GM15510 (cell line): ENCODE measurements around the gene ZNF816.

Experiments
- POLR2A ChIP-seq: IDR thresholded peaks from 3 replicates; pipeline ENCODE4 v1.6.1; 2011; ENCODE audit warnings: borderline replicate concordance; ENCODE audit not compliant: insufficient read length; ENCODE audit errors: extremely low read depth

The ZNF816 gene

DNA sequence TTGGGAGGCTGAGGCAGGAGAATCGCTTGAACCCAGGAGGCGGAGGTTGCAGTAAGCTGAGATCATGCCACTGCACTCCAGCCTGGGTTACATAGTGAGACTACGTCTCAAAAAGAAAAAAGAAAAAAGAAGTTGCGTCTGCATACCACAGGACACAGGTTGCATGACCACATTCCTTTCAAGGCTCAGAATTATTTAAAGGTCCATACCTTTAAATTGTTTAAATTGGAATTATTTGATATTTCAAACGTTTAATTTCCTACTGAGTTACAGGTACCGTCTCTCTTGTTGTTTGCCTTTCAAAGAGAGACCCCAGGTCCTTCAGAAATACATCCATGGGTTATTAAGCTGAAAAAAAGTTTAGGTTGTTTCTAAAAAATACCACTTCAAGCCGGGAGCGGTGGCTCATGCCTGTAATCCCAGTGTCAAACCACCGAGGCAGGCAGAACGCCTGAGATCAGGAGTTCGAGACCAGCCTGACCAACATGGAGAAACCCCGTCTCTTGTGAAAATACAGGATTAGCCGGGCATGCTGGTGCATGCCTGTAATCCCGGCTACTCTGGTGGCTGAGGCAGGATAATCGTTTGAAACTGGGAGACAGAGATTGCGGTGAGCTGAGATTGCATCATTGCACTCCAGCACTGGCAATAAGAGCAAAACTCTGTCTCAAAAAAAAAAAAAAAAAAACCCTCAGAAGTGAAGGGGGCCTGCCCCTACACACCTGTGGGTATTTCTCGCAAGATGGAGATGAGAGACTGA is 18.6 kb downstream of the ZNF816 start:
- TF ChIP-seq POLR2A = no peak

- TF ChIP-seq POLR2A = no peak
Observed at GRCh38 chr19:52943134-52943883, 19.4 kb downstream of the ZNF816 start.

- peak; percentile 76 for TF ChIP-seq POLR2A
Observed at GRCh38 chr19:52942386-52943133, 20.1 kb downstream of the ZNF816 start.

DNA sequence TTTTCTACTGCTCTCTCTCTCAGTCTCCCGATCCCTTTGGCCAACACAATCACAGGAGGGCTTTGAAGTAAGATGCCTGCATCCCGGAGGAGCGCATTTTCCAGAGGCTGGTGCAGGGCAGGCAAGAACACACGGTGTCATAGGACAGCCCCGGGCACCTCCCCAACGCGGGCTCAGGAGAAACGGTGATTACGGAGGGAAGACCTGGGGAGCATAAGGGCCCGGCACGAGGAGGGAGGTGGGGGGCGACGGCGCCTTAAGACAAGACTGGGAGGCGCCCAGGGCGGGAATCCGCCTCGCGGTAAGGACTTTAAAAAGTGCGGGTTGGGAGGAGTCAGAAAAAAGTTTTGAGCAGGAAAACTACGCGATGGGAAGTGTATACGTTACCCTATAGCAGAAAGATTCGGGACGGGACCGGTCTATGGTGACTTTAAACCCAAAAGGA is 20.7 kb downstream of the ZNF816 start:
- no peak for TF ChIP-seq POLR2A

- no peak for TF ChIP-seq POLR2A
Observed at GRCh38 chr19:52938761-52939160, 23.9 kb downstream of the ZNF816 start.

DNA sequence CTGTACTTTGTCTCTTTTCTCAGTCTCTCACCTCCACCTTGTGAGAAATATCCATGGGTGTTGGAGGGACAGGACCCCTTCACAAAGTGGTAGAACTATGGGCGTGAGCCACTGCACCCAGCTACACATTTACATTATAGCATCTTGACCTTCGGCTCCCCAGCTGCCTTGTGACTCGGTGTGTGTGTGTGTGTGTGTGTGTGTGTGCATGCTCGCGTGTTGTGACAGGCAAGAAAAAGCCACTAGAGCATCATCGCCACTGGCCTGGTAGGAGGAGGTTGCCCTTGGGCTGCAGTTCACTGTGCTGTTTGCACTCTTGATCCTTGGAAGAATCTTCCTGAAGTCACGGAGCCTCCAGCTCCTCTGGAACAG is 25.7 kb downstream of the ZNF816 start:
- TF ChIP-seq POLR2A = no peak

DNA sequence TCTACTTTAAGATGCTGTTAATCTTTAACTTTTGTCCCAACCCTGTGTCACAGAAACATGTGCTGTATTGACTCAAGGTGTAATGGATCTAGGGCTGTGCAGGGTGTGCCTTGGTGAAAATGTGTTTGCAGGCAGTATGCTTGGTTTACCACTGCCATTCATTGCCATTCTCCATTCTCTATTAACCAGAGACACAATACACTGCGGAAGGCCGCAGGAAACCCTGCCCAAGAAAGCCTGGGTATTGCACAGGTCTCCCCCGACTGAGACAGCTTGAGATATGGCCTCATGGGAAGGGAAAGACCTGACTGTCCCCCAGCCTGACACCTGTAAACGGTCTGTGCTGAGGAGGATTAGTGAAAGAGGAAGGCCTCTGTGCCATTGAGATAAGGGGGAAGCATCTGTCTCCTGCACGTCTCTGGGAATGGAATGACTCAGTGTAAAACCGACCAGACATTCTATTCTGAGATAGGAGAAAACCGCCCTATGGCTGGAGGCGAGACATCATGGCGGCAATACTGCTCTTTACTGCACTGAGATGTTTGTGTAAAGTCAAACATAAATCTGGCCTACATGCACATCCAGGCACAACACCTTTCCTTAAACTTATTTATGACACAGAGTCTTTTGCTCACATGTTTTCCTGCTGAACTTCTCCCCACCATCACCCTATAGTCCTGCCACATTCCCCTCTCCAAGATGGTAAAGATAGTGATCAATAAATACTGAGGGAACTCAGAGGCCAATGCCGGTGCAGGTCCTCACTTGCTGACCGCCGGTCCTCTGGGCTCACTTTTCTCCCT is 26.3 kb downstream of the ZNF816 start:
- no peak for TF ChIP-seq POLR2A

GRCh38 chr19:52935434-52935833 is 27.2 kb downstream of the ZNF816 start:
- no peak for TF ChIP-seq POLR2A

GRCh38 chr19:52923778-52924593 is 38.7 kb downstream of the ZNF816 start:
- TF ChIP-seq POLR2A = no peak

DNA sequence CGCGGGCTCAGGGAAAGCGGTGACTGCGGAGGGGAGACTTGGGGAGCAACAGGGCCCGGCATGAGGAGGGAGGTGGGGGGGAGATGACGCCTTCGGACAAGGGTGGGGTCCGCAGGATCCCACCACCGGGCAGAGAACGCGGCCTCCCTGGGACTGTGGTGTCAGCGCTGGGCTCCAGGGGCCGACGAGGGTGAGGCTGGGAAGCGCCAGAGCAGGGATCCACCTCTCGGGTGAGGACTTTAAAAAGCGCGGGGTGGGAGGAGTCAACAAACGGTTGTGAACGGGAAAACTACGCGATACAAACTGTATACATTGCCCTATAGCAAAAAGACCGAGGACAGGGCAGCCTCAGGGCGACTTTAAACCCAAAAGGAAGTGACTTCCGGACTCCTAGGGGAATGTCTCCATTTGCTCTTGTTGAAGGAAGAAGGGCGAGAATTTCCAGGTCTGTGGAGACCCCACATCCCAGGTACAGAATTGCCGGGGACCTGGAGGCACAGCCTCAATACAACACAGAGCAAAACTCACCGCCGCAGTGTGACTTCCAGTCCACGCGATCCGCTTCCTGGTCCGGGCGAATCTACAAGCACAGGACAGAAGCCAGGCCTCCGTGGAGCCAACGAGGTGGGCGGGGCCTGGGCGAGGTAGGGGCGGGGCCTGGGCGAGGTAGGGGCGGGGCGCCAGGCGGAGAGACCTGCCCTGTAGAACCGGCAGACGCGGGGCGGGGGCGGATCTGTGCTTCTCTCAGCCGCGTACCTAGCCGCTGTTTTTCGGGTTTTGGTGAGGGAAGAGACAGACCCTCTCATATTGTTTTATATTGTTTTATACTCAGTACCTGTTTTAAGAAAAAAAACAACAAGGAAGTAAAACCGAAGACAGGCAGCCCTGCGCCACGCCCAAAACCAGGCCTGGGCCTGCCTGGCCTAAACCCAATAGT is 39.6 kb downstream of the ZNF816 start, which contains the start of gene ZNF888:
TSS of gene ZNF888 (minus strand) at position 588 of the 937 bp plus-strand sequence. CDS start 5,555 bp downstream, outside the sequence.
- peak; percentile 70 for TF ChIP-seq POLR2A

- TF ChIP-seq POLR2A = no peak
Observed at GRCh38 chr19:52917531-52917930, 45.1 kb downstream of the ZNF816 start.

- no peak for TF ChIP-seq POLR2A
Observed at GRCh38 chr19:52910648-52911047, 52.0 kb downstream of the ZNF816 start.

DNA sequence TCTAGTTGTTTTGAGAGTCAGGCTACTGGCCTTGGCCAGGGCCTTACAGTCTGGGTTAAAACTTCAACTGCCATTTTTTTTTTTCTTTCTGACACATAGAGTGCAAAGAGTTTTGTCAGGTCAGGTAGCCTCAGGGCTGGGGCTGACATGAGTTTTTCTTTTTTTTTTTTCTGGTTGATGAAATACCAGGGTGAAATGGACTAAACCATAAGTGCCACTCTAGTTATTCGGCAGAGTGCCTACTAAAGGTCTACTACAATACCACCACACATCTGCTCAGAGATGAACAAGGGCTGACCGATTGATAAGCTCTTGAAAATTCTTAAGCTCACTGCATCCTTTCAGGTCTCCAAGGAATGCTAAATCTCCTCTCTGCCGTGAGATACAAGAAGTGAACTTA is 60.8 kb downstream of the ZNF816 start:
- TF ChIP-seq POLR2A = no peak
